ENCODE measurements around the gene WFIKKN1.

Gene WFIKKN1

GRCh38 chr16:617855-618254 lies 12.9 kb upstream of the WFIKKN1 start:
- Histone ChIP-seq H3K27ac (ENCODE audit: low read length) (no peak overlapping the region), H3K4me1 (ENCODE audit: control insufficient read depth, low read depth, low read length) (no peaks in the 10 kb centered on the region), H3K36me3 (ENCODE audit: control insufficient read depth, low read depth, low read length) (no peaks in the 10 kb centered on the region), H3K4me3 (ENCODE audit: low read length) (no peak overlapping the region), H3K9me3 (ENCODE audit: control insufficient read depth, low read depth, low read length) (no peaks in the 10 kb centered on the region), H3K27me3 (ENCODE audit: control insufficient read depth, insufficient read depth, low read length) (no peaks in the 10 kb centered on the region), H3K9ac (ENCODE audit: low read length) (no peak overlapping the region)

DNA sequence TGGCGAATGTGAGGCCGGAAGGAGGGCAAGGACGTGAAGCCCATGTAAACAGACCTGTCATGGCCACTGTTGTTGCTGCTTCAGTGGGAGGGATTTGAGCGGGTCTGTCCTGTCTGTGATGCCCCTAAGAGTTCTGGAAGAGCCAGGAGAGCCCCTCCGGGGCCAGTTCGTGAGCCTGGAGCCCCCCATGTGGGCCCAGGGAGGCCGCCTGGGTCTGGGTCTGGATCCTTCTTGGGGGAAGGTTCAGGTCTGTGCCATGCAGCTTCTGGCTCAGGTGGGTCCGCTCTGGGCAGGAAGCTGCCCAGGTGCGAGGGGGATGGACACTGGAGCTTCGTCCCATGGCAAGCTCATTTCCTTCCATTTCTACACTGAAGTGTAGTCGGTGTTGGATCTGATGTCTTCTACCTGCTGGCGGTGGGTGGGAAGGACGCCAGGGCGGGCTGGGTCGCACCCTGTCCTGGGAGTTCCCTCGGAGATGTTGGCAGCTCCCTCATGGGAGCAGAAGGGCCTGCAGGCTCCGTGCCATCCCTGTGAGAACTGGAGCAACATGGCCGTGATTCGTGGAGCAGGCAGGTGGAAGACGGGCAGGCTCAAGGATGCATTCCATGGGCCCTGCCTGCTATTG lies 11.2 kb upstream of the WFIKKN1 start:
- H3K4me3 ChIP-seq (ENCODE audit: low read length): no peak overlapping the region
- no peaks in the 10 kb centered on the region for H3K9me3 ChIP-seq (ENCODE audit: control insufficient read depth, low read depth, low read length)
- no peak overlapping the region for H3K9ac ChIP-seq (ENCODE audit: low read length)
- H3K27ac ChIP-seq (ENCODE audit: low read length): no peak overlapping the region
- no peaks in the 10 kb centered on the region for H3K4me1 ChIP-seq (ENCODE audit: control insufficient read depth, low read depth, low read length)
- no peaks in the 10 kb centered on the region for H3K36me3 ChIP-seq (ENCODE audit: control insufficient read depth, low read depth, low read length)
- no peaks in the 10 kb centered on the region for H3K27me3 ChIP-seq (ENCODE audit: control insufficient read depth, insufficient read depth, low read length)

- Histone ChIP-seq H3K4me3 (ENCODE audit: low read length) (no peak overlapping the region), H3K9me3 (ENCODE audit: control insufficient read depth, low read depth, low read length) (no peaks in the 10 kb centered on the region), H3K36me3 (ENCODE audit: control insufficient read depth, low read depth, low read length) (no peaks in the 10 kb centered on the region), H3K9ac (ENCODE audit: low read length) (no peak overlapping the region), H3K27me3 (ENCODE audit: control insufficient read depth, insufficient read depth, low read length) (no peaks in the 10 kb centered on the region), H3K27ac (ENCODE audit: low read length) (no peak overlapping the region), H3K4me1 (ENCODE audit: control insufficient read depth, low read depth, low read length) (no peaks in the 10 kb centered on the region)
These were observed 9.9 kb upstream of the WFIKKN1 start for GRCh38 chr16:620700-621525.

DNA sequence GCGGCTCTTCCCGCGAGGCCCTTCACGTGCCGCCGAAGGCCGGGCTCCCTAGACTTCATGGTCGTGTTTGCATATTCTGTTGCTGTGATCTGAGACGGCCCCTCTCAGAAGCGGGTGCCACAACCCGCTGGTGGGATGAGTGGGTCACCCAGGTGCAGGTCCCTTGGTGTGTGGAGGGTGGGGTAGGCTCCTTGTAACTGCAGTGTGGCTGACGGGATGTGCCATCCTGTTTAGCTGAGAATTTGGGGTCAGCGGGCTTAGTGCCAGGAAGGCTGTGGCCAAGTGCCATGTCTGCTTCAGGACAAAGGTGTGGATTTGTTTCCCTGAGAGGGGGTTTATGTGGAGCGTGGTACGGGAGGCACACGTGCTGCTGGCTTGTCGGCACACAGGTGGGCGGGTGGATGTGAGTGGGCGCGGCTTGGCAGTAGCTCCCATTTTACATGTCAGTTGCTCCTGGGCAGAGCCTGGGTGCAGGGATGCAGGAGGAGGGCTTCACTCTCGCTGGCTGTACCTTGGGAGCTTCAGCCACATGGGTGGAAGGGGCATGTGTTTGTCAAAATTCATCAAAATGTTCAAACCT lies 9.2 kb upstream of the WFIKKN1 start:
- no peaks in the 10 kb centered on the region for H3K27me3 ChIP-seq (ENCODE audit: control insufficient read depth, insufficient read depth, low read length)
- H3K9me3 ChIP-seq (ENCODE audit: control insufficient read depth, low read depth, low read length): no peaks in the 10 kb centered on the region
- no peak overlapping the region for H3K9ac ChIP-seq (ENCODE audit: low read length)
- no peak overlapping the region for H3K27ac ChIP-seq (ENCODE audit: low read length)
- no peaks in the 10 kb centered on the region for H3K4me1 ChIP-seq (ENCODE audit: control insufficient read depth, low read depth, low read length)
- H3K36me3 ChIP-seq (ENCODE audit: control insufficient read depth, low read depth, low read length): no peaks in the 10 kb centered on the region
- H3K4me3 ChIP-seq (ENCODE audit: low read length): no peak overlapping the region

DNA sequence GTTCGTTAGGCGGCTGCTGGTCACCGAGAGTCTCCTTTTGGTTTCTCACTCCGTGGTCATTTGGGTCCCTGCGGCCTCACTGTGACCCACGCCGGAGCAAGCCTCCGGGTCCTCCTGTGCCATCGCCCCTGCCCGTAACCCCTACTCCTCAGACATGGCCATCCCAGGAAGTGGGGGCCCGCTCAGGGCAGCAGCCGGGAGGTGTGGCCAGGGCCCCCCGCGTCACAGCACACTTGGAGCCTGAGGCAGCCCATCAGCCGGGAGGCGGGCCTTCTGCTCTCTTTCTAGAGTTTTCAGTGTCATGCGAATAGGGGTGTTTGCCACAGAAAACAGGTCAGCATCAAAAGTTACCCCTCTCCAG lies 7.9 kb upstream of the WFIKKN1 start:
- Histone ChIP-seq H3K9me3 (ENCODE audit: control insufficient read depth, low read depth, low read length) (no peaks in the 10 kb centered on the region), H3K4me1 (ENCODE audit: control insufficient read depth, low read depth, low read length) (no peaks in the 10 kb centered on the region), H3K9ac (ENCODE audit: low read length) (no peak overlapping the region), H3K36me3 (ENCODE audit: control insufficient read depth, low read depth, low read length) (no peaks in the 10 kb centered on the region), H3K27ac (ENCODE audit: low read length) (no peak overlapping the region), H3K4me3 (ENCODE audit: low read length) (no peak overlapping the region), H3K27me3 (ENCODE audit: control insufficient read depth, insufficient read depth, low read length) (no peaks in the 10 kb centered on the region)

GRCh38 chr16:624526-625070 lies 6.2 kb upstream of the WFIKKN1 start:
- Histone ChIP-seq H3K9ac (ENCODE audit: low read length) (no peak overlapping the region), H3K27ac (ENCODE audit: low read length) (no peak overlapping the region), H3K36me3 (ENCODE audit: control insufficient read depth, low read depth, low read length) (no peaks in the 10 kb centered on the region), H3K9me3 (ENCODE audit: control insufficient read depth, low read depth, low read length) (no peaks in the 10 kb centered on the region), H3K27me3 (ENCODE audit: control insufficient read depth, insufficient read depth, low read length) (no peaks in the 10 kb centered on the region), H3K4me1 (ENCODE audit: control insufficient read depth, low read depth, low read length) (peaks cover 2% of the 10 kb centered on the region), H3K4me3 (ENCODE audit: low read length) (no peak overlapping the region)

DNA sequence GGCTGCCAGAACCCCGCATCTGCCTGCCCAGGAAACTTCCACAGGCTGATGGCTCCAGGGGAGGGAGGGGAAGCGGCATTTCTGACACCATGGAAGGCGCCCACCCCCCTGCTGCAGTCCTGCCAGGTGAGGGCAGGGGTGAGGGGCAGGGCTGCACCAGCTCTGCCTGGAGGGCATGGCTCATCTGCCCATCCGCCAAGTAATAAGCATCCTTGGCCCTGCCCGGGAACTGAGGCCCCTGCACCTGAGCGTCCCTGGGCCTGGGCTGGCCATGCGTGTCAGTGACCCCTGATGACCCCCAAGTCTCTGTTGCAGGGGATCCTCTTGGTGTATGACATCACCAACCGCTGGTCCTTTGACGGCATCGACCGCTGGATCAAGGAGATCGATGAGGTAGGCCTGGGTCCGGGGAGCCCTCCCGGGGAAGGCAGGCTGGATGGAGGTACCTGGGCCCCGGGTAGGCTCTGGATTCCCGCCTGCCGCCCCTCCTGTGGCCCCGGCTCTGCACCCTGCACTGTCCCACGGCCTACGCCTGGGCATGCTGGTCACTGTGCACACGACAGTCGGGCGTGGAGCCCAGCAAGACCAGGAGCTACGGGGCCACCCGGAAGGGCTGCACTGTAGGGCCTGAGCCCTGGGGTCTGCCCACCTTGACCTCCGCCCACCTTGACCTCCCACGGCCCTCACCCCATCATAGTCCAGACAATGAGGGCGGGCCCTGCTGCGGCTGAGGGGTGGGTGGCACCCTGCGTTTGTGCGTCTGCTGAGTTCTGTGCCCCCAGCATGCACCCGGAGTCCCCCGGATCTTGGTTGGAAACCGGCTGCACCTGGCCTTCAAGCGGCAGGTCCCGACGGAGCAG lies 5.4 kb upstream of the WFIKKN1 start:
- Histone ChIP-seq H3K36me3 (ENCODE audit: control insufficient read depth, low read depth, low read length) (no peaks in the 10 kb centered on the region), H3K27me3 (ENCODE audit: control insufficient read depth, insufficient read depth, low read length) (no peaks in the 10 kb centered on the region), H3K4me1 (ENCODE audit: control insufficient read depth, low read depth, low read length) (peaks cover 10% of the 10 kb centered on the region), H3K9me3 (ENCODE audit: control insufficient read depth, low read depth, low read length) (no peaks in the 10 kb centered on the region), H3K9ac (ENCODE audit: low read length) (no peak overlapping the region), H3K4me3 (ENCODE audit: low read length) (no peak overlapping the region), H3K27ac (ENCODE audit: low read length) (no peak overlapping the region)

GRCh38 chr16:625977-626765 lies 4.6 kb upstream of the WFIKKN1 start:
- no peak overlapping the region for H3K9ac ChIP-seq (ENCODE audit: low read length)

DNA sequence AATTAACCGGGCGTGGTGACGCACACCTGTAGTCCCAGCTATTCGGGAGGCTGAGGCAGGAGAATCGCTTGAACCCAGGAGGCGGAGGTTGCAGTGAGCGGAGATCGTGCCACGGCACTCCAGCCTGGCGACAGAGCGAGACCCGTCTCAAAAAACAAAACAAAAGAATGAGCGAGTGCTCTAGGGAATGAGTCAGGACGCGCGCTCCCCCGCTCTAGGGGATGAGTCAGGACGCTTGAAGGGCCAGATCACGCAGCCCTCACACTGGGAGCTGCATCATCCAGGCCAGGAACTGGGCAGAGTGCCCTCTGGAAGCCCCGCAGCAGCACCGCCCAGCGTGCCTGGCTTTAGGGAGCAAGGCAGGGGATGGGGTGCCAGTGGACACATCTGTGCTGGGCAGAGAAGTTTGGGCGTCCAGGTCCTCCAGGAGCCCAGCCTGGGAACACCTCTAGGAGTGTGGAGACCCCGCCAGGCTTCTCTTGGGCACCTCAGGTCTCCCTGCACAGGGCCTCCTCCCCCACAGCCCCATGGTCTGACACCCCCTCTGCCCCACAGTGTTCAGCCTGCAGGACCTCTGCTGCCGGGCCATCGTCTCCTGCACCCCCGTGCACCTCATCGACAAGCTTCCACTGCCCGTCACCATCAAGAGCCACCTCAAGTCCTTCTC lies 3.9 kb upstream of the WFIKKN1 start:
- Histone ChIP-seq H3K4me1 (ENCODE audit: control insufficient read depth, low read depth, low read length) (peaks cover 11% of the 10 kb centered on the region), H3K9me3 (ENCODE audit: control insufficient read depth, low read depth, low read length) (no peaks in the 10 kb centered on the region), H3K36me3 (ENCODE audit: control insufficient read depth, low read depth, low read length) (no peaks in the 10 kb centered on the region), H3K4me3 (ENCODE audit: low read length) (no peak overlapping the region), H3K27ac (ENCODE audit: low read length) (no peak overlapping the region), H3K9ac (ENCODE audit: low read length) (no peak overlapping the region), H3K27me3 (ENCODE audit: control insufficient read depth, insufficient read depth, low read length) (no peaks in the 10 kb centered on the region)

More at GRCh38 chr16:625977-626765, 4.6 kb upstream of the WFIKKN1 start:
- H3K4me1 ChIP-seq (ENCODE audit: control insufficient read depth, low read depth, low read length): peaks cover 11% of the 10 kb centered on the region
- no peaks in the 10 kb centered on the region for H3K27me3 ChIP-seq (ENCODE audit: control insufficient read depth, insufficient read depth, low read length)
- no peak overlapping the region for H3K4me3 ChIP-seq (ENCODE audit: low read length)
- H3K36me3 ChIP-seq (ENCODE audit: control insufficient read depth, low read depth, low read length): no peaks in the 10 kb centered on the region
- H3K27ac ChIP-seq (ENCODE audit: low read length): no peak overlapping the region
- H3K9me3 ChIP-seq (ENCODE audit: control insufficient read depth, low read depth, low read length): no peaks in the 10 kb centered on the region

DNA sequence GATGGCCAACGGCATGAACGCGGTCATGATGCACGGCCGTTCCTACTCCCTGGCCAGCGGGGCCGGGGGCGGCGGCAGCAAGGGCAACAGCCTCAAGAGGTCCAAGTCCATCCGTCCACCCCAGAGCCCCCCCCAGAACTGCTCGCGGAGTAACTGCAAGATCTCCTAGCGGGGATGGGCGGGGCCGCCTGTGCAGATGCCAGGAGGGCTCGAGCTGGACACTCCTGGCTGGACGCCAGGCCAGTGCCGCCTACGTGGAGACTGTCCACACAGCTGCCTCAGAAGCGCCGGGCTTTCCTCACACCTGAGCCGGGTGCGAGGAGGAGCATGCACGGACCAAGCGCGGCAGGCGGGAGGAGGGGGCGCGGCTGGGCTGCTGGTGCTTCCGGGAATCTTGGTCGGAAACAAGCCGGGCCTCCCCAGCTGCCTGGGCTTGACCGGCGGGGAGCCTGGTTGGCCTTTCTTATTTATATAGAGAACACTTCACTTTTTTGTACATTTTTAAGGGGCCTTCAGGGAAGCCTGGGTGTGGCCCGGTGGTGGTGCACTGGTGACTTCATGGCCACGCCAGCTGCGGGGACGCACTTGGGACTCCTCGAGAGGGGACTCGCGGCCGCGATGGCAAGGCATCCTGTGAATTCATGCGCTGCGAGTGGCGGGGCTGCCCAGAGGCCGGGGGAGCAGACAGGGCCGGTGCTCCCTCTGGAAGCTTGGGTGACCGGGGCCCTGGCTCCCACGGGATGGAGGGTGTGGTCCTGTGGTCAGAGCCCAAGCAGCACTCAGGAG lies 3.1 kb upstream of the WFIKKN1 start:
- H3K9me3 ChIP-seq (ENCODE audit: control insufficient read depth, low read depth, low read length): no peaks in the 10 kb centered on the region
- H3K4me3 ChIP-seq (ENCODE audit: low read length): no peak overlapping the region
- H3K27me3 ChIP-seq (ENCODE audit: control insufficient read depth, insufficient read depth, low read length): no peaks in the 10 kb centered on the region
- no peak overlapping the region for H3K27ac ChIP-seq (ENCODE audit: low read length)
- no peaks in the 10 kb centered on the region for H3K36me3 ChIP-seq (ENCODE audit: control insufficient read depth, low read depth, low read length)
- H3K9ac ChIP-seq (ENCODE audit: low read length): no peak overlapping the region
- H3K4me1 ChIP-seq (ENCODE audit: control insufficient read depth, low read depth, low read length): peaks cover 11% of the 10 kb centered on the region
